ENCODE data around the gene KRTAP1-1.
"Not testable (repeated sequence)": the region's sequence is repeated elsewhere in the genome, so short reads cannot be mapped to it uniquely, and the experiment has no call there.

The KRTAP1-1 gene

DNA sequence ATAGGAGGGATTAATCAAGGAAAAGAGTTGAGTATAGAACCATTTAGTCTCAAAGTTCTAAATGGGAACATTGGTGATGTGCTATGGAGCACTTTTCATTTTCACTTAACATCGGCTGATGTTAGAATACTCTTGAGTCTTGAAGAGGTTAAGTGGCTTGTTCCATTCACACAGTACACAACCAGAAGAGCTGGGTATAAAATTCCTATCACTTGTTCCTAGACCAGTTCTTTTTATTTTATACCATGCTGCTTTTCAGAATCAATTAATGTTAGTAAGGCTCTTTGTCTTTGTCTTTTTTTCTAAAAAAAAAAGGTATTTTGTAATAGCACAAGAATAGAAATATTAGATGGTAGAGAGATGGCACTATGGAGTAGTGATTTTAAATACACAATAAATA lies 1.7 kb upstream of the KRTAP1-1 start:
- no peaks in the 10 kb centered on the region for H3K4me1 Mint-ChIP-seq (ENCODE audit: low read depth)
- H3K36me3 Mint-ChIP-seq (ENCODE audit: low read depth): no peaks in the 10 kb centered on the region
- no peak overlapping the region for H3K4me3 Mint-ChIP-seq
- peaks cover 9% of the 10 kb centered on the region for H3K9me3 Mint-ChIP-seq
- no peak overlapping the region for H3K27ac Mint-ChIP-seq
- H3K27me3 Mint-ChIP-seq: peaks cover 7% of the 10 kb centered on the region
- intact Hi-C loops (cut with micrococcal nuclease): no loop called here

DNA sequence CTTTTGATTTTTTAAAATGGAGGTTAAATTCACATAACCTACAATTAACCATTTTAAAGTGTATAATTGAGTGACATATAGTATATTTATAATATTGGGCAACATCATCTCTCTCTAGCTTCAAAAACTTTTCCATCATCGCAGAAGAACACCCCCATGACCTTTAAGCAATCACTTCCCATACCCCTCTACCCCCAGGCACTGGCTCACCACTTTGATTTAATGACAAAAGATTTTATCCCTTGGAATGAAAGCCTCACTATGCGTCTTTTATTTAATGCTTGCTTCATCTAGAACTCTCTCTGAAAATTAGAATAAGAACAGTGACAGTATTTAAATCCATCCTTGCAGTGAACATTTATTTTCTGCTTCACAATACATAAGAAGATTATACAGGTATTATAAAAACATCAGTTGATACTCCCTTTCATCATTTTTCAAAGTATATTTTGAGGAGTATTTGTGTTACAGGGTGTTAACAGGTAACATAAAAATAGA lies 3.3 kb downstream of the KRTAP1-1 start:
- Mint-ChIP-seq H3K9me3 (no peaks in the 10 kb centered on the region), H3K27me3 (peaks cover 2% of the 10 kb centered on the region), H3K36me3 (ENCODE audit: low read depth) (no peaks in the 10 kb centered on the region), H3K27ac (no peak overlapping the region), H3K4me1 (ENCODE audit: low read depth) (no peaks in the 10 kb centered on the region), H3K4me3 (no peak overlapping the region)
- intact Hi-C loops (cut with micrococcal nuclease): no loop called here

DNA sequence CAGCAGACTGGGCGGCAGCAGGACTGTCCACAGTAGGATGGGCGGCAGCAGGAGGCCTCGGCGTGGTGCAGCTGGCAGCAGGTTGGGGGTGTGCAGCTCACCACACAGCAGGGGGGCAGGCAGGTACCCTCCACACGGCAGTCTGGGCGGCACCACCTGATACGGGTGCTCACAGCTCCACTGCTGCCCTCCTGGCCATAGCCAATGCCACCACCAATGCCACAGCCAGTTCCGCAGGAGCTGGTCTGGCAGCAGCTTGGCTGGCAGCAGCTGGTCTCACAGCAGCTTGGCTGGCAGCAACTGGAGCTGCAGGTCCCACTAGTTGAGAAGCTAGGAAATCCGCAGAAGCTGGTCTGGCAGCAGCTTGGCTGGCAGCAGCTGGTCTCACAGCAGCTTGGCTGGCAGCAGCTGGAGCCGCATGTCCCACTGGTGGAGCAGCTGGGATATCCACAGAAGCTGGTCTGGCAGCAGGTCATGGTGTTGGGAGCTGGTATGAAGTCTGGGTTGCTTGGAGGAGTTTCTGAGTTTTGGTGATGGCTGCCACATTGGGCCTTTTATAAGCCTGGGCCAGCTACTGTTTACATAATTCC lies 6.8 kb downstream of the KRTAP1-1 start, which contains the start of gene KRTAP1-3:
TSS of gene KRTAP1-3 (minus strand) at position 529 of the 590 bp plus-strand sequence. CDS start at position 476, 53 bp downstream.
- intact Hi-C loops (cut with micrococcal nuclease); H3K27me3 Mint-ChIP-seq: not testable (repeated sequence)

DNA sequence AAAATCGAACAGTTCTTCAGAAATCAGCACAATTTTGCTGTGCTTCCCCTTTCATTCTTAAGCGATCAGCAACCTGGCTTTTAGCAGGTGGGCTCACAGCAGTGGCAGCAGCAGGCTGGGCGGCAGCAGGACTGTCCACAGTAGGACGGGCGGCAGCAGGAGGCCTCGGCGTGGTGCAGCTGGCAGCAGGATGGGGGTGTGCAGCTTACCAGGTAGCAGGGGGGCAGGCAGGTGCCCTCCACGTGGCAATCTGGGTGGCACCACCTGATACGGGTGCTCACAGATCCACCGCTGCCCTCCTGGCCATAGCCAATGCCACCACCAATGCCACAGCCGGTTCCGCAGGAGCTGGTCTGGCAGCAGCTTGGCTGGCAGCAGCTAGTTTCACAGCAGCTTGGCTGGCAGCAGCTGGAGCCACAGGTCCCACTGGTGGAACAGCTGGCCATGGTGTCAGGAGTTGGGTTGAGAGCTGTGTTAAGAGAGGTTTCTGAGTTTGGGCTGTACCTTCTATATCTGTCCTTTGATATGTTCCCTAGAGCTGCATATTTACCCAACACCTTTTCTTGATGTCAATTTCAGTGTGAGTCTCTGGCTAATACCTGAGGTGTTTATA lies 11.5 kb downstream of the KRTAP1-1 start, which contains the start of gene KRTAP1-4:
TSS of gene KRTAP1-4 (minus strand) at position 563 of the 613 bp plus-strand sequence. CDS start at position 446, 117 bp downstream.
- intact Hi-C loops (cut with micrococcal nuclease): no loop called here
- Mint-ChIP-seq H3K27me3 (peaks cover 8% of the 10 kb centered on the region), H3K36me3 (ENCODE audit: low read depth) (no peaks in the 10 kb centered on the region), H3K27ac (no peak within 1 kb of the TSS), H3K9me3 (no peaks in the 10 kb centered on the region), H3K4me1 (ENCODE audit: low read depth) (no peaks in the 10 kb centered on the region), H3K4me3 (no peak within 1 kb of the TSS)

More for the DNA sequence above, 6.8 kb downstream of the KRTAP1-1 start, which contains the start of gene KRTAP1-3:
- not testable (repeated sequence) for H3K4me1 Mint-ChIP-seq (ENCODE audit: low read depth); H3K36me3 Mint-ChIP-seq (ENCODE audit: low read depth); H3K4me3 Mint-ChIP-seq; H3K27ac Mint-ChIP-seq; H3K9me3 Mint-ChIP-seq

DNA sequence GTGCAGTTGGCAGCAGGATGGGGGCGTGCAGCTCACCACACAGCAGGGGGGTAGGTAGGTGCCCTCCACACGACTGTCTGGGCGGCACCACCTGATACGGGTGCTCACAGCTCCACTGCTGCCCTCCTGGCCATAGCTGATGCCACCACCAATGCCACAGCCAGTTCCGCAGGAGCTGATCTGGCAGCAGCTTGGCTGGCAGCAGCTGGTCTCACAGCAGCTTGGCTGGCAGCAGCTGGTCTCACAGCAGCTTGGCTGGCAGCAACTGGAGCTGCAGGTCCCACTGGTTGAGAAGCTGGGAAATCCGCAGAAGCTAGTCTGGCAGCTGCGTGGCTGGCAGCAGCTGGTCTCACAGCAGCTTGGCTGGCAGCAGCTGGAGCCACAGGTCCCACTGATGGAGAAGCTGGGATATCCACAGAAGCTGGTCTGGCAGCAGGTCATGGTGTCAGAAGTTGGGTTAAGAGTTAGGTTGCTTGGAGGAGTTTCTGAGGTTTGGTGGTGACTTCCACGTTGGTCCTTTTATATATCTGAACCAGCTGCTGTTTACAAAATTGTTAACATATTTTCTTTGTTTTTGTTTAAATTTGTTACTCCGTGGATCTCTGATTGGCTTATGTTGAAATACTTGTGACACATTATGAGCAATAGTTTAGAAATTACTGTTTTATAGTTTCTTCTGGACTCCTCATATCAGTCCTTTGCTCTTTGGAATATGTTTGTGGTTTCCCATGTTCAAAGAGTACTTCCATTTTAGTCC lies 14.4 kb downstream of the KRTAP1-1 start, which contains the start of gene KRTAP1-5:
TSS of gene KRTAP1-5 (minus strand) at position 494 of the 757 bp plus-strand sequence. CDS start at position 441, 53 bp downstream.
- H3K9me3 Mint-ChIP-seq: no peaks in the 10 kb centered on the region
- H3K27ac Mint-ChIP-seq: no peak within 1 kb of the TSS
- intact Hi-C loops (cut with micrococcal nuclease): no loop called here
- no peaks in the 10 kb centered on the region for H3K36me3 Mint-ChIP-seq (ENCODE audit: low read depth)
- H3K4me1 Mint-ChIP-seq (ENCODE audit: low read depth): no peaks in the 10 kb centered on the region
- H3K27me3 Mint-ChIP-seq: peaks cover 8% of the 10 kb centered on the region
- no peak within 1 kb of the TSS for H3K4me3 Mint-ChIP-seq

DNA sequence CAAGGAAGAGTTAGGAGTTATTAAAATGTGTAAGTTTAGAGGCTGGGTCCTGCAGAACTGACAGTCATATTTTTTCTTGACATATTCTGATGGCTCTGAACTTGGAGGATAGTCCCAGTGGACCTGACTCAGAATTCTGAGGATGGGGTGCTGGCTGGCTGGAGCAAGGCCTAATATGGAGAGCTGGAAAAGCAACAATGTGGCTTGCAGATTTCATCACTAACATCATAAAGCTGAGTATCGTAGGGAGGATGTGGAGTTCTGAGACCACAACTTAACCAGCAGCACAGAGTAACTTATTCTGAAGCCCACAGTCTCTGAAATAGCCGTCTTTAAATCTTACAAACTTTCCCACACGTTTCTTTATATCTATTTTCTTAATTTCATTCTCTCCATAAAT lies 16.6 kb downstream of the KRTAP1-1 start:
- Mint-ChIP-seq H3K27me3 (peaks cover 8% of the 10 kb centered on the region), H3K4me1 (ENCODE audit: low read depth) (no peaks in the 10 kb centered on the region), H3K36me3 (ENCODE audit: low read depth) (no peaks in the 10 kb centered on the region), H3K9me3 (no peaks in the 10 kb centered on the region), H3K4me3 (no peak overlapping the region), H3K27ac (no peak overlapping the region)
- intact Hi-C loops (cut with micrococcal nuclease): no loop called here

DNA sequence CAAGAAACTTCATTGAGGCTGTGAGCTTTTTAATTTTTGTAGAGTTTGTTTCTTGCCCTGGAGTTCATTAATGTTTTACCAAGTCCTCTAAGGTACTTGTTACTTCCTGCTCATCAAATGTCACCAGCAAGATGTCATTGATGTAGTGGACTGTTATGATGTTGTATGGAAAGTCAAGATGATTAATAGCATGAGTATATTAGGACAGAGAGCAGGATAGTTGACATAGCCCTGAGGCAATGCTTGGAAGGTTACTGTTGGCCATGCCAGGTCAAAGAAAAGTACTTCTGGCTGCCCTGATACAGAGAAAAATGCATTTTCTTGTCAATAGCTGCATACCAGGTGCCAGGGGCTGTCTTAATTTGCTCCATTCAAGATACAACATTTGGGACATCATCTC lies 20.9 kb downstream of the KRTAP1-1 start:
- intact Hi-C loops (cut with micrococcal nuclease): no loop called here
- Mint-ChIP-seq H3K27ac (no peak overlapping the region), H3K9me3 (no peaks in the 10 kb centered on the region), H3K36me3 (ENCODE audit: low read depth) (no peaks in the 10 kb centered on the region), H3K27me3 (no peaks in the 10 kb centered on the region), H3K4me1 (ENCODE audit: low read depth) (no peaks in the 10 kb centered on the region), H3K4me3 (no peak overlapping the region)

DNA sequence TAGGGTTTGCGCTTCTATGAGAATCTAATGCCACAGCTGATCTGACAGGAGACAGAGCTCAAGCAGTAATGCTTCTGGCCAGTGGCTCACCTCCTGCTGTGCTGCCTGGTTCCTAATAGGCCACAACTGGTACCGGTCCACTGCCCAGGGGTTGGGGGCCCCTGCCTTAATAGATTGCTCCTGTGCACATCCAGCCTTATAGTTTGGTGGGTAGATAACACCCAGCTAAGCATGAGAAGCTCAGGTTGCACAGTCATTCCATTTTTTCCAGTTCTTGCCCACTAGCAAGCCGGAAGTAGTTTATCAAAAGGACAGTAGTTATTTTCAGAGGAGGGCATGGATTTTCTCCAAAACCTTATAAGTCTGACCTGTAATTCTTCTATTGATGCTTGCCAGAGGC lies 21.8 kb downstream of the KRTAP1-1 start:
- no peaks in the 10 kb centered on the region for H3K27me3 Mint-ChIP-seq
- no peaks in the 10 kb centered on the region for H3K4me1 Mint-ChIP-seq (ENCODE audit: low read depth)
- no peak overlapping the region for H3K4me3 Mint-ChIP-seq
- intact Hi-C loops (cut with micrococcal nuclease): no loop called here
- H3K9me3 Mint-ChIP-seq: no peaks in the 10 kb centered on the region
- no peaks in the 10 kb centered on the region for H3K36me3 Mint-ChIP-seq (ENCODE audit: low read depth)
- no peak overlapping the region for H3K27ac Mint-ChIP-seq

DNA sequence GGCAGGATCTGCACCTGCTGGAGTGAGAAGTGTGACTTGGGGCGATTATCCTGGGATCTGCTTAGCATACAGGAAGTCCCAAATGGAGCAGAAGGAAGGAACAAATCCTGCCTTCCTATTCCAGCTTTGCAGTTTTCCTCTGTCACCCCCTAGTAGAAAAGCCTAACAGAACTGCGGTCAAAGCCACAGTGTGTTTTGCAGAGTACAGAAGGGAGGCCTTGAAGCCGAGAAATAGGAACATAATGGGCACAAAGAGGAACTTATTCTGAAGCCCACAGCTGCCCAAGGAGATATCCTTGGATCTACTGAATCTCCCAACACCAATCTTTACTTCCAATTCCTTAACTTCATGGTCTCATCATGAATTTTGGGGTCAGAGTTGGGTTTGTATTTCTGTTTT lies 22.7 kb downstream of the KRTAP1-1 start:
- Mint-ChIP-seq H3K27me3 (no peaks in the 10 kb centered on the region), H3K4me1 (ENCODE audit: low read depth) (no peaks in the 10 kb centered on the region), H3K27ac (no peak overlapping the region), H3K9me3 (no peaks in the 10 kb centered on the region), H3K4me3 (no peak overlapping the region), H3K36me3 (ENCODE audit: low read depth) (no peaks in the 10 kb centered on the region)
- intact Hi-C loops (cut with micrococcal nuclease): no loop called here

DNA sequence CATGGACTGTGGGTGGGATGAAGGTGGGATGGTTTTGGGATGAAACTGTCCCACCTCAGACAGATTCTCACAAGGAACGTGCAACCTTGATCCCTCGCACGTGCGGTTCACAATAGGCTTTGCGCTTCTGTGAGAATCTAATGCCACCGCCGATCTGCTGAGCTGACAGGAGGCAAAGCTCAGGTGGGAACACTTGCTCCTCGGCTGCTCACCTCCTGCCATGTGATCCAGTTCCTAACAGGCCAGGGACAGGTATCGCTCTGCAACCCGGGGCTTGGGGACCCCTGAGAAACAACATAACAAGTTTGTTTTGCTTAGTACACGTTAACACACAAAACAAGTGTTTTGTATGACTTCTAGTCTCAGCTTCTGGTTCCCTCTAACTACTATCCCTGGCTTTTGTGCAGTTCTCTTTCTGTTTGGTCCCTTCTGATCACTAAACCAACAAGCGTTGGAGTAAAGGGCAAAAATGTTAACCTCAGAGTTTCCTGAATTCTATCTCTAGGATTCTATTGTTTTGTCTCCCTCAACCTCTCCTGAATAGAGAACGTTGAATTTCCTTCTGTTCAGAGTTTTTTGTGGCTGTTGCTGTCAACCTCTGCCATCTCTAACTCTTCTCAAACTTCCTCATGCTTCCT lies 24.6 kb downstream of the KRTAP1-1 start:
- Mint-ChIP-seq H3K27me3 (peaks cover 2% of the 10 kb centered on the region), H3K27ac (no peak overlapping the region), H3K4me3 (no peak overlapping the region), H3K36me3 (ENCODE audit: low read depth) (no peaks in the 10 kb centered on the region), H3K9me3 (no peaks in the 10 kb centered on the region), H3K4me1 (ENCODE audit: low read depth) (no peaks in the 10 kb centered on the region)
- intact Hi-C loops (cut with micrococcal nuclease): no loop called here

DNA sequence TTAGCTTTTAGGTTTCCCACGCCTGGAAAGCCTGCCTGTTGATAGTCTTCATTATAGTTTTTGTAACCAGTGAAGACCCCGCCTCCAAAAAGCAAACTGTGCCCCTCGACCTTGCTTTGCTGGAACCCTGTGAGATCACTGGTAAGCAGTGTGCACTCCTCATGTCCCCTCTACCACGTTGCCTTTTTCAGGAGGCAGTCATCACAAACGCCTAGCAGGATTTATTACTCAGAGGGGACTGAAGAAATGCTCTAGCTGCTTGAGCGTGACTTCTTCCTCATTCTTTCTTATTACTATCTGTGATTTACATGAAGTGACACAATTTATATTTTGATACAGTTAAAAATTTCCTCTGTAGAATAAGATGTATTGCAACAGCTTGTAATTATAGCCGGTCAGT lies 25.8 kb downstream of the KRTAP1-1 start:
- no peaks in the 10 kb centered on the region for H3K36me3 Mint-ChIP-seq (ENCODE audit: low read depth)
- peaks cover 2% of the 10 kb centered on the region for H3K27me3 Mint-ChIP-seq
- H3K9me3 Mint-ChIP-seq: no peaks in the 10 kb centered on the region
- no peak overlapping the region for H3K4me3 Mint-ChIP-seq
- H3K4me1 Mint-ChIP-seq (ENCODE audit: low read depth): no peaks in the 10 kb centered on the region
- intact Hi-C loops (cut with micrococcal nuclease): no loop called here
- no peak overlapping the region for H3K27ac Mint-ChIP-seq

DNA sequence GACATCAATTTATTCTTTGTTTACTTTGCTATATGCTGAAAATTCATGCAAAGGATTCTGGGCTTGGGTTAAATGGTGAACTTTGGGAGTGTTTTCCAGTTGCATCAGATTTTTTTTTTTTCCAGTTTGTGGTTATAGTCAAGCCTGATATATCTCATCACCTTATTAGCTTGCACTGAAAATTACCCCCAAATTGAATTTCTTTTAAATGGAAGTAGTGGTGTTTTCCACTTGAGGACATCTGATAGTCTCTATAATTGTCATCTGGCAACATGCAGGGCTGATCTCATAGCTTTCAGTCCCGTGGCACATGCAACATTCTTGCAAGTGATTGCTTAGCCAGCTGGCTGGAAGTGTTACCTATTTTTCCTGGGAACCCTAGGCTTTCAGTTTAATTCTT lies 27.6 kb downstream of the KRTAP1-1 start:
- H3K27me3 Mint-ChIP-seq: peaks cover 2% of the 10 kb centered on the region
- no peaks in the 10 kb centered on the region for H3K4me1 Mint-ChIP-seq (ENCODE audit: low read depth)
- no peaks in the 10 kb centered on the region for H3K36me3 Mint-ChIP-seq (ENCODE audit: low read depth)
- H3K9me3 Mint-ChIP-seq: no peaks in the 10 kb centered on the region
- intact Hi-C loops (cut with micrococcal nuclease): no loop called here
- H3K4me3 Mint-ChIP-seq: no peak overlapping the region
- H3K27ac Mint-ChIP-seq: no peak overlapping the region

DNA sequence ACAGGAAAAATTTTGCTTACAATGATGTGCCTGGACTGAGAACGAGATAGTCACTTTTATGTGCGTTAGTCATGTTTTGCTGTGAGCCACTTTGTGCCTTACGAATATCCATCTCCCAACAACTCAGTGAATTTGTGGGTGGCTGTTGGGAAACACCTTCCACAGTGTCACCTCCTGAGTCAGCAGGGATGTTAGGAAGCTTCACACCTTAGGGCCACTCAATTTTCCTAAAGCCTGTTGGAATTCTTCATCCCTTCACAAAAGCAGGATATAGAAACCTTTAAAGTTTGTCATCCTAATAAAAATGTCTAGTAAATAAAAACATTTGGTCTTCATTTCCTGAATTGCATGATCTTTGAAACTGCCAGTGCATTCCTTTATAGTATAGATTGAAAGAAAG lies 28.1 kb downstream of the KRTAP1-1 start:
- Mint-ChIP-seq H3K4me1 (ENCODE audit: low read depth) (no peaks in the 10 kb centered on the region), H3K27ac (no peak overlapping the region), H3K36me3 (ENCODE audit: low read depth) (no peaks in the 10 kb centered on the region), H3K9me3 (no peaks in the 10 kb centered on the region), H3K27me3 (peaks cover 2% of the 10 kb centered on the region), H3K4me3 (no peak overlapping the region)
- intact Hi-C loops (cut with micrococcal nuclease): no loop called here

Measured in dendritic cell treated with granulocyte-macrophage colony-stimulating factor and Interleukin-4, amounts not matched to agents 40 ng/mL and 50 ng/mL, for 4 days (primary cell).